Measurements from ENCODE around the gene PPP2R3B.

DNA sequence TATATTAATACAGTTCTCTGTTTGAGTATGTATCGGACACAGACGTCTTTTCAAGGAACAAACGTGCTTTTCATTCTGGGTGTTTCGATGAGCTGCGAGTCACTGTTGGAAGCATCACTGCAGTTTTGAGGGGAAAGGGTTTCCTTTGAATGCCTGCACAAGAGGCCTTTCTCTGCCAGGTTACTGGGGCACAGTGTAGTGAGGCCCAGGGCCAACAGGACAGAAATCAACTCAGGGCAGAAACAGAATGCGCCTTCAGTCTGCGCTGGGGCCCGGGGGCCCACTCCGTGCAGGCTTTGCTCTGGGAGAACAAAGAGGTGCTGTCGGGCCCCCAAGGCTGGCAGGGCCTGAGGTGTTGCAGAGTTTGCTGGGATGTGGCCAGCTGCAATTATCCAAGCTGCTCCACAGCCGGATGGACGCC, 2.3 kb upstream of the PPP2R3B start:
- TF ChIP-seq, protein P1, sequence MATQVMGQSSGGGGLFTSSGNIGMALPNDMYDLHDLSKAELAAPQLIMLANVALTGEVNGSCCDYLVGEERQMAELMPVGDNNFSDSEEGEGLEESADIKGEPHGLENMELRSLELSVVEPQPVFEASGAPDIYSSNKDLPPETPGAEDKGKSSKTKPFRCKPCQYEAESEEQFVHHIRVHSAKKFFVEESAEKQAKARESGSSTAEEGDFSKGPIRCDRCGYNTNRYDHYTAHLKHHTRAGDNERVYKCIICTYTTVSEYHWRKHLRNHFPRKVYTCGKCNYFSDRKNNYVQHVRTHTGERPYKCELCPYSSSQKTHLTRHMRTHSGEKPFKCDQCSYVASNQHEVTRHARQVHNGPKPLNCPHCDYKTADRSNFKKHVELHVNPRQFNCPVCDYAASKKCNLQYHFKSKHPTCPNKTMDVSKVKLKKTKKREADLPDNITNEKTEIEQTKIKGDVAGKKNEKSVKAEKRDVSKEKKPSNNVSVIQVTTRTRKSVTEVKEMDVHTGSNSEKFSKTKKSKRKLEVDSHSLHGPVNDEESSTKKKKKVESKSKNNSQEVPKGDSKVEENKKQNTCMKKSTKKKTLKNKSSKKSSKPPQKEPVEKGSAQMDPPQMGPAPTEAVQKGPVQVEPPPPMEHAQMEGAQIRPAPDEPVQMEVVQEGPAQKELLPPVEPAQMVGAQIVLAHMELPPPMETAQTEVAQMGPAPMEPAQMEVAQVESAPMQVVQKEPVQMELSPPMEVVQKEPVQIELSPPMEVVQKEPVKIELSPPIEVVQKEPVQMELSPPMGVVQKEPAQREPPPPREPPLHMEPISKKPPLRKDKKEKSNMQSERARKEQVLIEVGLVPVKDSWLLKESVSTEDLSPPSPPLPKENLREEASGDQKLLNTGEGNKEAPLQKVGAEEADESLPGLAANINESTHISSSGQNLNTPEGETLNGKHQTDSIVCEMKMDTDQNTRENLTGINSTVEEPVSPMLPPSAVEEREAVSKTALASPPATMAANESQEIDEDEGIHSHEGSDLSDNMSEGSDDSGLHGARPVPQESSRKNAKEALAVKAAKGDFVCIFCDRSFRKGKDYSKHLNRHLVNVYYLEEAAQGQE (IDR thresholded peaks at IDR 0.05; ENCODE audit: insufficient read depth in 1 of 2, low read depth in 2 of 2, low read length in 2 of 2), result no peak
- no peak for TF ChIP-seq POLR2AphosphoS5 (IDR thresholded peaks at IDR 0.05; ENCODE audit: low read depth, low read length)
